Measurements from ENCODE around the gene GLYR1. TPM values are rescaled to one million over a fixed set of nuclear protein-coding genes. Genes with fewer than 3 reads are reported as not detected.

Gene GLYR1
- polyA plus RNA-seq, 2 donors, result 34.3 to 35.6 TPM

DNA sequence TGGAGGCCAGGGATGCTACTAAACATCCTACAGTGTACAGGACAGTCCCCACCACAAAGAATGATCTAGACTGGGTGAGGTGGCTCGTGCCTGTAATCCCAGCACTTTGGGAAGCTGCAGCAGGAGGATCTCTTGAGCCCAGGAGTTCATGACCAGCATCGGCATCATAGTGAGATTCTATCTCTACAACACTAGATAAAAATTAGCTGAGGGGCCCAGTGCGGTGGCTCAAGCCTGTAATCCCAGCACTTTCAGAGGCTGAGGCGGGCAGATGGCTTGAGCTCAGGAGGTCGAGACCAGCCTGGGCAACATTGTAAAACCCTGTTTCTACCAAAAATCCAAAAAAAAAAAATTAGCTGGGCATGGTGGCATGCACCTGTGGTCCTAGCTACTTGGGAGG is 74.7 kb downstream of the GLYR1 start:
- no peaks in the 10 kb centered on the region for H3K9me3 ChIP-seq (ENCODE audit: control insufficient read depth in 2 of 2, insufficient read depth in 1 of 2, low read depth in 1 of 2, low read length in 1 of 2)
- H3K36me3 ChIP-seq (ENCODE audit: control insufficient read depth in 2 of 2, insufficient read depth in 2 of 2, low read length in 1 of 2), result no peaks in the 10 kb centered on the region
- no peak overlapping the region for H3K4me3 ChIP-seq (ENCODE audit: low read depth in 1 of 2, low read length in 2 of 2)
- no peak overlapping the region for H3K27ac ChIP-seq (ENCODE audit: low read depth in 2 of 2, low read length in 1 of 2)
- 86% methylated on average over 5 of the region's 5 CpGs for WGBS, 2 donors
- H3K4me1 ChIP-seq (ENCODE audit: control insufficient read depth in 2 of 2, insufficient read depth in 2 of 2, low read length in 1 of 2), result peaks cover 0 to 3% of the 10 kb centered on the region in 2 donors
- H3K27me3 ChIP-seq (ENCODE audit: control insufficient read depth in 1 of 2, insufficient read depth in 2 of 2, low read length in 2 of 2), result no peaks in the 10 kb centered on the region

- 61 to 69% methylated on average over 3 of the region's 3 CpGs for WGBS, 2 donors
- H3K27me3 ChIP-seq (ENCODE audit: control insufficient read depth in 1 of 2, insufficient read depth in 2 of 2, low read length in 2 of 2), result no peaks in the 10 kb centered on the region
- H3K4me1 ChIP-seq (ENCODE audit: control insufficient read depth in 2 of 2, insufficient read depth in 2 of 2, low read length in 1 of 2), result peaks cover 0 to 3% of the 10 kb centered on the region in 2 donors
- H3K4me3 ChIP-seq (ENCODE audit: low read depth in 1 of 2, low read length in 2 of 2), result no peak overlapping the region
- no peaks in the 10 kb centered on the region for H3K9me3 ChIP-seq (ENCODE audit: control insufficient read depth in 2 of 2, insufficient read depth in 1 of 2, low read depth in 1 of 2, low read length in 1 of 2)
- H3K27ac ChIP-seq (ENCODE audit: low read depth in 2 of 2, low read length in 1 of 2), result no peak overlapping the region
- H3K36me3 ChIP-seq (ENCODE audit: control insufficient read depth in 2 of 2, insufficient read depth in 2 of 2, low read length in 1 of 2), result no peaks in the 10 kb centered on the region
Observed at GRCh38 chr16:4771646-4772045, 75.4 kb downstream of the GLYR1 start.

- H3K27me3 ChIP-seq (ENCODE audit: control insufficient read depth in 1 of 2, insufficient read depth in 2 of 2, low read length in 2 of 2), result no peaks in the 10 kb centered on the region
- WGBS, 2 donors, result 56% methylated on average over 7 of the region's 7 CpGs
- peak overlapping the region in 1 of 2 donors; percentile 59 for H3K4me3 ChIP-seq (ENCODE audit: low read depth in 1 of 2, low read length in 2 of 2)
- no peak overlapping the region for H3K27ac ChIP-seq (ENCODE audit: low read depth in 2 of 2, low read length in 1 of 2)
- H3K36me3 ChIP-seq (ENCODE audit: control insufficient read depth in 2 of 2, insufficient read depth in 2 of 2, low read length in 1 of 2), result peaks cover 0 to 3% of the 10 kb centered on the region in 2 donors
- no peaks in the 10 kb centered on the region for H3K9me3 ChIP-seq (ENCODE audit: control insufficient read depth in 2 of 2, insufficient read depth in 1 of 2, low read depth in 1 of 2, low read length in 1 of 2)
- H3K4me1 ChIP-seq (ENCODE audit: control insufficient read depth in 2 of 2, insufficient read depth in 2 of 2, low read length in 1 of 2), result peaks cover 3 to 8% of the 10 kb centered on the region in 2 donors
Observed at GRCh38 chr16:4769306-4769638, 77.8 kb downstream of the GLYR1 start.

GRCh38 chr16:4768549-4769305 is 78.4 kb downstream of the GLYR1 start:
- Histone ChIP-seq H3K4me1 (ENCODE audit: control insufficient read depth in 2 of 2, insufficient read depth in 2 of 2, low read length in 1 of 2) (peaks cover 3 to 8% of the 10 kb centered on the region in 2 donors), H3K36me3 (ENCODE audit: control insufficient read depth in 2 of 2, insufficient read depth in 2 of 2, low read length in 1 of 2) (peaks cover 2 to 7% of the 10 kb centered on the region in 2 donors), H3K27ac (ENCODE audit: low read depth in 2 of 2, low read length in 1 of 2) (peak overlapping the region; percentile 95 to 96), H3K9me3 (ENCODE audit: control insufficient read depth in 2 of 2, insufficient read depth in 1 of 2, low read depth in 1 of 2, low read length in 1 of 2) (no peaks in the 10 kb centered on the region), H3K27me3 (ENCODE audit: control insufficient read depth in 1 of 2, insufficient read depth in 2 of 2, low read length in 2 of 2) (no peaks in the 10 kb centered on the region), H3K4me3 (ENCODE audit: low read depth in 1 of 2, low read length in 2 of 2) (peak overlapping the region; percentile 52 to 59)
- WGBS, 2 donors, result 4 to 5% methylated on average over 47 to 48 of the region's 48 CpGs

GRCh38 chr16:4767872-4768548 is 79.1 kb downstream of the GLYR1 start:
- Histone ChIP-seq H3K36me3 (ENCODE audit: control insufficient read depth in 2 of 2, insufficient read depth in 2 of 2, low read length in 1 of 2) (peaks cover 3 to 11% of the 10 kb centered on the region in 2 donors), H3K9me3 (ENCODE audit: control insufficient read depth in 2 of 2, insufficient read depth in 1 of 2, low read depth in 1 of 2, low read length in 1 of 2) (no peaks in the 10 kb centered on the region), H3K27me3 (ENCODE audit: control insufficient read depth in 1 of 2, insufficient read depth in 2 of 2, low read length in 2 of 2) (no peaks in the 10 kb centered on the region), H3K4me3 (ENCODE audit: low read depth in 1 of 2, low read length in 2 of 2) (peak overlapping the region; percentile 52 to 59), H3K27ac (ENCODE audit: low read depth in 2 of 2, low read length in 1 of 2) (peak overlapping the region; percentile 95 to 96), H3K4me1 (ENCODE audit: control insufficient read depth in 2 of 2, insufficient read depth in 2 of 2, low read length in 1 of 2) (peaks cover 3 to 8% of the 10 kb centered on the region in 2 donors)
- 28 to 35% methylated on average over 17 of the region's 17 CpGs for WGBS, 2 donors

DNA sequence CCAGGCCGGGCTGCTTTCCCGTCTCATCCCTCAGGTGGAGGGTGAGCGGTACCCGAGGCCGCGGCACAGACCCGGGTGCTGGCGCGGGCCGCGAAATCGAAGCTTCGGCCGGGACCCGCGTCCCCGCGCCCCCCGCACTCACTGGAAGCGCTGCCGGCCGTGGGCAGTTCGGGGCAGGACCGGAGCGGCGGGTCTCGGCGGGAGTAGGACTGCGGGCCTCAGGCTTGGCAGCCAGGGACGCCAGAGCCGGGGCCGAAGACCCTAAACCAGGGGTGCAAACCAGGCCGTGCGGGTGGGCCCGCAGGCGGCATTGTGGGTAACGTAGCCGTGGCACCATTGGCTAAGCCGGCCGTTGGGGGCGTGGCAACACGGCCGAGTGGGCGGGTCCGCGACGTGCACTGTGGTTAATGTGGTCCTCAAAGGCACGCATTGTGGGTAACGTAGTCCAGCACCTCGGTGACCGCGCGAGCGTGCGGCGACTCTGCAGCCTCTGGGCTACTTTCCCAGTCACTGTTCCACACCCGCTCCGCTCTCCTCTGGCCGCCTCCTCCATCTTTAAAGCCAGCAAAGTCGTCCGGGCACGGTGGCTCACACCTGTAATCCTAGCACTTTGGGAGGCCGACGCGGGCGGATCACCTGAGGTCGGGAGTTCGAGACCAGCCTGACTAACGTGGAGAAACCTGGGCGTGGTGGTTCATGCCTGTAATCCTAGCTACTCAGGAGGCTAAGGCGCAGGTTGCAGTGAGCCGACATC is 80.0 kb downstream of the GLYR1 start, which contains the start of gene ZNF500:
Gene ZNF500 (minus strand): TSS at position 288 of the 754 bp plus-strand sequence. CDS start 1,184 bp downstream, outside the sequence.
- Histone ChIP-seq H3K27ac (ENCODE audit: low read depth in 2 of 2, low read length in 1 of 2) (peak within 1 kb of the TSS; percentile 88 to 96), H3K4me1 (ENCODE audit: control insufficient read depth in 2 of 2, insufficient read depth in 2 of 2, low read length in 1 of 2) (peaks cover 3 to 8% of the 10 kb centered on the region in 2 donors), H3K4me3 (ENCODE audit: low read depth in 1 of 2, low read length in 2 of 2) (peak within 1 kb of the TSS; percentile 95 to 99), H3K36me3 (ENCODE audit: control insufficient read depth in 2 of 2, insufficient read depth in 2 of 2, low read length in 1 of 2) (peaks cover 3 to 19% of the 10 kb centered on the region in 2 donors), H3K9me3 (ENCODE audit: control insufficient read depth in 2 of 2, insufficient read depth in 1 of 2, low read depth in 1 of 2, low read length in 1 of 2) (no peaks in the 10 kb centered on the region), H3K27me3 (ENCODE audit: control insufficient read depth in 1 of 2, insufficient read depth in 2 of 2, low read length in 2 of 2) (no peaks in the 10 kb centered on the region)
- 1 to 2% methylated on average over 66 to 72 of the region's 72 CpGs for WGBS, 2 donors

DNA sequence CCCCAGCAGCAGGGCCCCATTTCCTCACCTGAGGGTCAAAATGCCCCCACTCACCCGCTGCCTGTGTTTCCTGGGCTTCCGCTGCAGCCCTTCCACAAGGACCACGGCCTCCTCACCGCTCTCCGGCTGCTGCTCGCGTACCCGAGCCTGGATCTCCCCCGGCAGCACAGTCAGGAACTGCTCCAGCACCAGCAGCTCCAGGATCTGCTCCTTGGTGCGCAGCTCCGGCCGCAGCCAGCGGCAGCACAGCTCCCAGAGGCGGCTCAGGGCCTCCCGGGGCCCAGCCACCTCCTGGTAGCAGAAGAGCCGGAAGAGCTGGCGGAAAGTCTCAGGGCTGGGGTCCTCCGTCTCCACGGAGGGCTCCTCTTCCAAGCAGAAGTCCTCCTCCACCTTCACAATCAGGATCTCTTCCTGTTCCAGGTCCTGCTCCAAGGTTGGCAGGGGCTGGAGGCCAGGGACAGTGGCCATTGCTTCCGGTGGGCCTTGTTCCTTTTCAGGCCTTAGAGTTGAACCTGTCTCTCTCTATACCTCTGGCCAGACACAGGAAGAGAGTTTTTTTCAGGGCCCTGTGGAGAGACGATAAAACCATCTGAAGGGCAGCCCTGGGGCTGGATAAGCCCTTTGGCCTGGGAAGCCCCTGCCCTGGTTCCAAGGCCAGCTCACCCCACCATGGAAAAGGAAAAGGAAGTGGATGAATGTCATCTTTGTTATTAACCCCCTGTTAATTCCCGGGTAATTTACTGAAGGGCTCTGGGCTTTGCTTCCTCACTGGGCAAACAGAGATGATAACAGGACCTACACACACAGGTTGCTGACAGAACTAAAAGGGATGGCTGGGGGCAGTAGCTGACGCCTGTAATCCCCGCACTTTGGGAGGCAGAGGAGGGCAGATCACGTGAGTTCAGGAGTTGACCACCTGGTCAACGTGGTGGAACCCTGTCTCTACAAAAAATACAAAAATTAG is 81.3 kb downstream of the GLYR1 start:
- 73 to 74% methylated on average over 26 of the region's 26 CpGs for WGBS, 2 donors
- peaks cover 3 to 25% of the 10 kb centered on the region in 2 donors for H3K36me3 ChIP-seq (ENCODE audit: control insufficient read depth in 2 of 2, insufficient read depth in 2 of 2, low read length in 1 of 2)
- peak overlapping the region; percentile 95 to 99 for H3K4me3 ChIP-seq (ENCODE audit: low read depth in 1 of 2, low read length in 2 of 2)
- H3K9me3 ChIP-seq (ENCODE audit: control insufficient read depth in 2 of 2, insufficient read depth in 1 of 2, low read depth in 1 of 2, low read length in 1 of 2), result no peaks in the 10 kb centered on the region
- peak overlapping the region in 1 of 2 donors; percentile 19 for H3K27ac ChIP-seq (ENCODE audit: low read depth in 2 of 2, low read length in 1 of 2)
- H3K27me3 ChIP-seq (ENCODE audit: control insufficient read depth in 1 of 2, insufficient read depth in 2 of 2, low read length in 2 of 2), result no peaks in the 10 kb centered on the region
- H3K4me1 ChIP-seq (ENCODE audit: control insufficient read depth in 2 of 2, insufficient read depth in 2 of 2, low read length in 1 of 2), result peaks cover 3 to 8% of the 10 kb centered on the region in 2 donors

- H3K36me3 ChIP-seq (ENCODE audit: control insufficient read depth in 2 of 2, insufficient read depth in 2 of 2, low read length in 1 of 2), result peaks cover 6 to 35% of the 10 kb centered on the region in 2 donors
- 88 to 92% methylated on average over 7 of the region's 7 CpGs for WGBS, 2 donors
- H3K4me1 ChIP-seq (ENCODE audit: control insufficient read depth in 2 of 2, insufficient read depth in 2 of 2, low read length in 1 of 2), result peaks cover 3 to 5% of the 10 kb centered on the region in 2 donors
Observed at GRCh38 chr16:4763791-4764190, 83.3 kb downstream of the GLYR1 start.

More at GRCh38 chr16:4763791-4764190, 83.3 kb downstream of the GLYR1 start:
- Histone ChIP-seq H3K27me3 (ENCODE audit: control insufficient read depth in 1 of 2, insufficient read depth in 2 of 2, low read length in 2 of 2) (no peaks in the 10 kb centered on the region), H3K4me3 (ENCODE audit: low read depth in 1 of 2, low read length in 2 of 2) (no peak overlapping the region), H3K9me3 (ENCODE audit: control insufficient read depth in 2 of 2, insufficient read depth in 1 of 2, low read depth in 1 of 2, low read length in 1 of 2) (no peaks in the 10 kb centered on the region), H3K27ac (ENCODE audit: low read depth in 2 of 2, low read length in 1 of 2) (no peak overlapping the region)
